Body of pancreas (tissue), 4 donors: ENCODE data around the gene CNIH4. TPM values are rescaled to one million over a fixed set of nuclear protein-coding genes. Genes with fewer than 3 reads are reported as not detected.

Experiments used
- ATAC-seq: fragments of 150-250 bp; one replicate; pipeline ENCODE4 v1.9.1; 2016
- DNase-seq, 4 donors: peaks; one replicate each; pipeline ENCODE4 v3.0.0-alpha.2; 2019
- H3K27ac ChIP-seq, 4 donors: fragments of 200-600 bp; sonication (generic); 1 replicate in 3 of 4; 2 replicates in 1 of 4; pipeline versions ENCODE4 v1.5.1 to v1.6.1; 2016 to 2019; ENCODE audit warnings: mild to moderate bottlenecking in 1 of 4, mixed read lengths in 1 of 4, moderate library complexity in 1 of 4
- H3K27me3 ChIP-seq, 2 donors: fragments of 200-600 bp; sonication (generic); one replicate each; pipeline ENCODE4 v1.6.0; 2016; ENCODE audit warnings: mild to moderate bottlenecking in 1 of 2
- H3K36me3 ChIP-seq, 2 donors: fragments of 200-600 bp; sonication (generic); replicated peaks in 1 of 2; 2 replicates each; pipeline ENCODE4 v1.5.1; 2016; ENCODE audit warnings: low read depth in 2 of 2; ENCODE audit not compliant: insufficient read depth in 1 of 2
- H3K4me1 ChIP-seq: fragments of 200-600 bp; sonication (generic); one replicate; pipeline ENCODE4 v1.6.0; 2016
- H3K4me3 ChIP-seq, 2 donors: fragments of 200-600 bp; sonication (generic); 1 replicate in 1 of 2; 2 replicates in 1 of 2; pipeline ENCODE4 v1.5.1; 2016 to 2019
- H3K9me3 ChIP-seq, 3 donors: fragments of 200-600 bp; sonication (generic); 1 replicate in 2 of 3; 2 replicates in 1 of 3; pipeline ENCODE4 v1.5.1; 2016
- CTCF ChIP-seq, 7 experiments: fragments of 450-650 bp in 4 of 7; fragments of 200-600 bp in 3 of 7; sonication (generic) in 3 of 7; IDR thresholded peaks; one replicate each; pipeline ENCODE4 v1.5.1; 2016 to 2019; ENCODE audit warnings: antibody characterized with exemption in 7 of 7
- POLR2A ChIP-seq, 3 donors: fragments of 450-650 bp; IDR thresholded peaks; one replicate each; pipeline ENCODE4 v1.6.1; 2016; ENCODE audit warnings: antibody characterized with exemption in 3 of 3, mild to moderate bottlenecking in 2 of 3
- WGBS, 2 donors: methylation state at CpG; one replicate each; pipeline ENCODE4 v1.1.5; 2017; 5-methylcytosine and 5-hydroxymethylcytosine counted together
- intact Hi-C: fragments of 100-400 bp; cut with DNase I; formaldehyde crosslinking; loops from one replicate; pipeline ENCODE4 v1.15.1; 2023
- total RNA-seq, 2 donors: library from RNA; depleted of rRNA; stranded (reverse); fragments of >200 nt; gene quantifications; one replicate each; pipeline ENCODE4 v1.1.0, GENCODE V29; 2016

CNIH4 gene
- total RNA-seq, 2 donors from 2014 or later, result 15.0 to 35.3 TPM

- Histone ChIP-seq H3K9me3 (no peaks in the 10 kb centered on the region), H3K4me1 (no peaks in the 10 kb centered on the region), H3K4me3 (no peak overlapping the region), H3K27ac (no peak overlapping the region), H3K27me3 (no peaks in the 10 kb centered on the region), H3K36me3 (peaks cover 8 to 16% of the 10 kb centered on the region in 2 donors)
- no peak for TF ChIP-seq POLR2A (IDR thresholded peaks at IDR 0.05)
- no peak for TF ChIP-seq CTCF (IDR thresholded peaks at IDR 0.05)
- intact Hi-C loops, result no loop called here
- DNase-seq (no peak), ATAC-seq (no peak)
- WGBS, 2 donors, result 63 to 70% methylated on average over 6 of the region's 6 CpGs
Measured at GRCh38 chr1:224387302-224387912, 30.7 kb downstream of the CNIH4 start.

- TF ChIP-seq POLR2A (IDR thresholded peaks at IDR 0.05), result no peak
- no peak for TF ChIP-seq CTCF (IDR thresholded peaks at IDR 0.05)
- Histone ChIP-seq H3K36me3 (peaks cover 8 to 20% of the 10 kb centered on the region in 2 donors), H3K4me1 (no peaks in the 10 kb centered on the region), H3K9me3 (no peaks in the 10 kb centered on the region), H3K27me3 (no peaks in the 10 kb centered on the region), H3K4me3 (no peak overlapping the region), H3K27ac (no peak overlapping the region)
- intact Hi-C loops, result no loop called here
- DNase-seq, result no peak
- ATAC-seq, result no peak
- 92 to 95% methylated on average over 2 of the region's 2 CpGs for WGBS, 2 donors
Measured at GRCh38 chr1:224387943-224388342, 31.3 kb downstream of the CNIH4 start.

- ATAC-seq (no peak), DNase-seq (no peak)
- H3K4me1 ChIP-seq, result peaks cover under 1% of the 10 kb centered on the region
- intact Hi-C loops, result no loop called here
- TF ChIP-seq POLR2A (IDR thresholded peaks at IDR 0.05), result no peak
- no peak for TF ChIP-seq CTCF (IDR thresholded peaks at IDR 0.05)
- H3K9me3 ChIP-seq, result no peaks in the 10 kb centered on the region
- no peaks in the 10 kb centered on the region for H3K27me3 ChIP-seq
- WGBS, 2 donors, result 86 to 92% methylated on average over 5 of the region's 5 CpGs
- H3K27ac ChIP-seq, result no peak overlapping the region
- H3K4me3 ChIP-seq, result no peak overlapping the region
- peaks cover 8 to 30% of the 10 kb centered on the region in 2 donors for H3K36me3 ChIP-seq
Measured at GRCh38 chr1:224390517-224390916, 33.8 kb downstream of the CNIH4 start.

- ATAC-seq (no peak), DNase-seq (no peak)
- Histone ChIP-seq H3K9me3 (no peaks in the 10 kb centered on the region), H3K4me1 (peaks cover 10% of the 10 kb centered on the region), H3K36me3 (peaks cover 8 to 36% of the 10 kb centered on the region in 2 donors), H3K27ac (no peak overlapping the region), H3K4me3 (no peak overlapping the region), H3K27me3 (no peaks in the 10 kb centered on the region)
- intact Hi-C loops, result no loop called here
- 72% methylated on average over 4 of the region's 4 CpGs for WGBS, 2 donors
- TF ChIP-seq POLR2A (IDR thresholded peaks at IDR 0.05), result no peak
- TF ChIP-seq CTCF (IDR thresholded peaks at IDR 0.05), result no peak
Measured at GRCh38 chr1:224392411-224393249, 36.0 kb downstream of the CNIH4 start.
